HG03066 (cell line): ENCODE results near the gene ZBTB5.

Experiments used
- ATAC-seq: cut with Tn5 transposase; IDR thresholded peaks from one replicate; pipeline ENCODE4 v1.9.1; 2021; ENCODE audit warnings: low read depth; ENCODE audit not compliant: unreplicated experiment

Gene ZBTB5

DNA sequence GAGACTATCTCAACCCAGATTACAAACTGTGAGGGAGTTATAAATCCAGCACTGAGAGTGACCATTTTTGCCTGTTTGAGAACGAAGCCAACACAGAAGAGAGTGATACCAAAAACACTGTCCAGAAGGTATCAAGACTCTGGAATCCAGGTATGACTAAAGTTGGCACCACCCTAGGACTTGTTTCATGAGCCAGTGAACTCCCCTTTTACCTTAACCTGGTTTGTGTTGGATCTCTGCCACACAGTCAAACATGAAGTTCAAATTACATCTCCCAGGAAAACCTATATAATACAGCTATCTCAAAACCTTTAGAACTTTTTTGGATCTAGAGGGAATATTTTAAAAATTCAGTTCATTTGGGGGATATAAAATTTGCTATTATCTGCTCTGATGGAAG, 11.4 kb downstream of the ZBTB5 start:
- no peak for ATAC-seq

- no peak for ATAC-seq
Observed at GRCh38 chr9:37452611-37453010, 12.6 kb downstream of the ZBTB5 start.

- no peak for ATAC-seq
Observed at GRCh38 chr9:37451628-37452027, 13.6 kb downstream of the ZBTB5 start.

- ATAC-seq = no peak
Observed at GRCh38 chr9:37449862-37450632, 15.2 kb downstream of the ZBTB5 start.

DNA sequence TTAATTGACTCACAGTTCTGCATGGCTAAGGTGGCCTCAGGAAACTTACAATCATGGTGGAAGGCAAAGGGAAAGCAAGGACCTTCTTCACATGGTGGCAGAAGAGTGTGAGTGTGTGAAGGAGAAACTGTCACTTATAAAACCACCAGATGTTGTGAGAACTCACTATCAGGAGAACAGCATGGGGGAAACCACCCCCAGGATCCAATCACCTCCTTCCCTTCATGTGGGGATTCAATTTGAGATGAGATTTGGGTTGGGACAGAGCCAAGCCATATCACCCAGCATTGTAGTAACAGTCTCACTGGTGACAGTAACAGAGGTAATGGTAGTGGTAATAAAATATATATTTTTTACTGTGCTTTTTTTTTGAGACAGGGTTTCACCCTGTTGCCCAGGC, 18.1 kb downstream of the ZBTB5 start:
- no peak for ATAC-seq

- ATAC-seq = no peak
Observed at GRCh38 chr9:37446401-37446800, 18.8 kb downstream of the ZBTB5 start.

DNA sequence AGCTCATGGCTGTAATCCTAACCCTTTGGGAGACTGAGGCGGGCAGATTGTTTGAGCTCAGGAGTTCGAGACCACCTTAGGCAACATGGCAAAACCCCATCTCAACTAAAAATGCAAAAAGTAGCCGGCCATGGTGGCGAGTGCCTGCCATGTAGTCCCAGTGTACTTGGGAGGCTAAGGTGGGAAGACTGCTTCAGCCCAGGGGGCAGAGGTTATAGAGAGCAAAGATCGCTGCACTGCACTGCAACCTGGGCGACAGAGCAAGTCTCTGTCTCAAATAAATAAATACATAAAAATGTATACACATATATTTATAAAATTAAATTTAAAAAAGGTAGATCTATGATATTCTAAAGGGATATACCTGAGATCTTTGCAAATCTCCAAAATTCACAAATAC, 19.4 kb downstream of the ZBTB5 start:
- no peak for ATAC-seq

DNA sequence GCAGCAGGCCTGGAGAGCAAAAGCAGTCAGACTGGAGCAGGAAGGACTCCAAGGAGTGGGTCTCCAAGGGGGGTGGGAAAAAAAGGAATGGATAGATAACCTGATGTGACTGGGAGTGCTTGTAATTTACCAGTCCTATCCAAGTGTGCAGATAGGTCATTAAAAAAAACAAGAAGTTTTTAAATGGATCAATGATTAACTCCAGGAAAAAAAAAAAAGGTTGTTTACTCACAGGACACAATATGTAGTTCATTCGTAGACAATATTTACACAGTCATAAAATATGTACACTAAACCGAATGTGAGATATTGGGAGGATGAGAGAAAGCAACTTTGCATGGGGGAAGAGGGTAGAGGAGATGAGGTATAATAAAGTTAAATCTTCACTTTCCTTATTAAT, 20.4 kb downstream of the ZBTB5 start:
- ATAC-seq = no peak

- ATAC-seq = no peak
Observed at GRCh38 chr9:37443566-37443965, 21.7 kb downstream of the ZBTB5 start.

- no peak for ATAC-seq
Observed at GRCh38 chr9:37442556-37442955, 22.7 kb downstream of the ZBTB5 start.

DNA sequence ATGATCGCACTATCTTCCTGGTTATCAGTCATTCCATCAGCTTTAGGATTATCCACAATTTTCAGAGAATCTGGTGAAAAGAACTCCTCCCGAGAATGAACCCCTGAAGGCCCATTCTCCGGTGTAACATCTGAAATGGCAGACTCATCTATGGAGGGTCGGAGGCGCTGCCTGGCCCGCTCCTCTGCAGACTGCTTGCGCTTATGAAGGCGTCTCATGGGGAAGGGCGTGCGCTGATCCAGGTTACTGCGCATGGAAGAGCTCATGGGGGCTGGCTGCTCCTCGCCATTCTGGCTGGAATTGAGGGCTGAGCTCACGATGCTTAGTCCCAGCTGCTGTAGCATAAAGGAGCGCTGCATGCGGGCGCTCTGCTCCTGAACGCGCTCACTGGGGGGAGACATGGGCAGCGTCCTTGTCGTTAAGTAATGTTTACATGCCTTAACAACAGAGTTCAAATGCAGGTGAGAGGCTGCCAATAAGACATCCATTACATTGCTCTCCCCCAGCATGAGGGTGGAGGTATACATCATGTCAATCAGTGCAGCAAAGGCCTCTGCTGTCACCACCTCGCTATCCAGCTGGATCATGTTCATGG, 23.4 kb downstream of the ZBTB5 start:
- no peak for ATAC-seq

DNA sequence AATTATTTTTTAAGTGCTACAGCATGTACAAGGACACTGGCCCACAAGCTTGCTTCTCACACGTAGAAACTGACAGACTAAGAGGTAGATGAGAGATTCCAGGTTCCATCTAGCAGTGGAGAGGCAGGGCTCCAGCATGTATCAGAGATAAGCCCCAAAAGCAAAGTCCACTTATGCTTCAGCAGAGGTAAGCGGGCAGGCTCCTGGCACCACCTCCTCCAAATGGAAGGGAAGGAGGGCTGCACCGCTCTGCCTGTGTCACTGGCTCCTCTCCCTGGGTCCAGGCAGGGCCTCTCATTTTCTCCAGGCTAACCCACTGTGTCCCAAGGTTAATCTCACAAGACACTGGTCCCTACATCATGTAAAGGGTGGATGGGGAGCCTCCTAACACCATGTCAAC, 26.9 kb downstream of the ZBTB5 start:
- no peak for ATAC-seq

- no peak for ATAC-seq
Observed at GRCh38 chr9:37437621-37438020, 27.6 kb downstream of the ZBTB5 start.

- no peak for ATAC-seq
Observed at GRCh38 chr9:37437010-37437409, 28.2 kb downstream of the ZBTB5 start.

- no peak for ATAC-seq
Observed at GRCh38 chr9:37436540-37436939, 28.7 kb downstream of the ZBTB5 start.

DNA sequence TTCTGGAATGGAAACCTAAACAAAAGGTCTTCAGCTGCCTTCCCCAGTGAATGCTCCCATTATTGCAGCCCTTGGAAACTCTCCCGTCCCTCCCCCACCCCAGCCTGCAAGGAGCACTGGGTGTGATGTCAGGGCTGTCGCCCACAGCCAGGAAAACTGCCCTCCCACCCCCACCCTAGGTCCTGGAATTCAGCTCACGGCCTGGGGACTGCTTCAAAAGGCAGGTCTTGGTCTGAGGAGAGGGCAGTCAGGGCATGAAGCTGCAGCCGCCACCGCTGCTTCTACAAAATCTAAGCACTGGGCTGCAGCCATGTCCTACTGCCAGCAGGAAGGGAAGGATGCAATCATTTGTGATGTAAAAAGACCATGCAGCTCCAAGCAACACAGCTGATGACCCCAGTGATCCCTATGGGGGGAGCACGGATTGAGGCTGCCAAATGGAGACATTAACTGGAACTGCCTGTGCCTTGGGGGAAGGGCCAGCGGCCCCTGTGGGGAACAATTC, 31.3 kb downstream of the ZBTB5 start:
- no peak for ATAC-seq

DNA sequence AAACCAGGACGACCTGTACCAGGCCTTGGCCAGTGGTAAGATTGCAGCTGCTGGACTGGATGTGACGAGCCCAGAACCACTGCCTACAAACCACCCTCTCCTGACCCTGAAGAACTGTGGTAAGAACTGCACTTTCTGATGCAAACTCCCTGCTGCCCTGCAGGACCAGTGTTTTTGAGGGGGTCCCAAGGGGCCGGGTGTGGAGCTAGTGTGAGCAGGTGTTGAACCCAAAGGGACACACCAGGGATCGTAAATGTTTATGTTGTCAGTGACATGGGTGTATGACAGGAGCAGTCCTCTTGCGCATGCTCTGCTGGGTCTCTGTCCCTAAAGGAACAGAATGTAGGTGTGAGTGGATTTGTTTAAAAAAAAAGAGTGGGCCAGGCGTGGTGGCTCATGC, 33.2 kb downstream of the ZBTB5 start:
- ATAC-seq = no peak

GRCh38 chr9:37430841-37431597, 34.2 kb downstream of the ZBTB5 start:
- no peak for ATAC-seq

DNA sequence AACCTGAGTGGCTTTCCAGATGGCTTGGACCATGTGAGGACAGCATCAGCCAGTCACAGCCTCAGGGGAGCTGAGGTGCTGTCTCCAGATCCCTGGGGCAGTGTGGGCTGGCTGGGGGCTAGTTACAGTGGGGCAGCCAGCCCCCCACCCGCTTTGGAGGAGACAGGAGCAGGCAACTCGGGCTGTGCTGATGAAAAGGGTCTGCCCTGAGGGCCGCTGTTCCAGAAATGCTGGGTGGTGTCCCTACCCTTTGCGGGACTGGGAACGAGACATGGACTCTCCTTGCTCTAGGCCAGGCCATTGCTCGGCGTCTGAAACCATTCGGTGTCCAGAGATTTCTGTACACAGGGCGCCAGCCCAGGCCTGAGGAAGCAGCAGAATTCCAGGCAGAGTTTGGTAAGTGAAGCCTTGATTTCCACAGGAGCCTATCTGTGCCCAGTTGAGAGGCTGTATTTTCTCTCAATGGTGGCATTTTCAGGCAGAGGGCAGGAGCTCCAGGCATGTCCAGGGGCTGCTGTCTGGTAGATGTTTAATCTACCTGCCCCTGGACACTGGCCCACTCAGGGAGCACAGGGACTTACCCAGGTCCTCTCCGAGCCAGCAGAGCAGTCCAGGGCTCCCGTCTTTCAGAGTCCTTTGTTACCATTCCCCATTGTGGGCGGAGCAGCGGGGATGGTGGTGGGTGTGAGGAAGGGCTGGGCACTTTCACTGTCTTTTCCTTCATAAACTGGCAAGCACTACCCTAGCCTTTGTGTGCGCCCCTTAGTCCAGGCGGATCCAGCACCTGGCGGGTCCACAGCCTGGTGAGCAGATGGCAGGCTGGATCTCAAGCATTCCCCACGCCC, 35.6 kb downstream of the ZBTB5 start:
- no peak for ATAC-seq

- no peak for ATAC-seq
Observed at GRCh38 chr9:37428345-37428744, 36.9 kb downstream of the ZBTB5 start.

- ATAC-seq = no peak
Observed at GRCh38 chr9:37426846-37427245, 38.4 kb downstream of the ZBTB5 start.
